NB4 (cell line): ENCODE measurements around the gene PHF2.

Experiments used
- DNase-seq: peaks from one replicate; pipeline ENCODE4 v3.0.0; 2010; ENCODE audit warnings: low read depth
- H3K4me3 ChIP-seq: one replicate; pipeline ENCODE4 v1.5.1; 2011; ENCODE audit warnings: mild to moderate bottlenecking, low read depth, low read length, moderate library complexity
- CTCF ChIP-seq: IDR thresholded peaks from one replicate; pipeline ENCODE4 v1.5.1; 2012; ENCODE audit warnings: low read depth, low read length
- MAX ChIP-seq: IDR thresholded peaks from 2 replicates; pipeline ENCODE4 v1.6.1; 2011; ENCODE audit warnings: low read depth, low read length
- MYC ChIP-seq: IDR thresholded peaks from 2 replicates; pipeline ENCODE4 v1.6.1; 2011; ENCODE audit warnings: low read depth, low read length
- POLR2A ChIP-seq: IDR thresholded peaks from 2 replicates; pipeline ENCODE4 v1.6.1; 2011; ENCODE audit warnings: mild to moderate bottlenecking; ENCODE audit not compliant: insufficient read length; ENCODE audit errors: extremely low read depth

Gene PHF2

GRCh38 chr9:93594041-93594756, 17.8 kb downstream of the PHF2 start:
- H3K4me3 ChIP-seq: no peak overlapping the region
- TF ChIP-seq MYC (no peak), CTCF (no peak), MAX (no peak), POLR2A (no peak)
- DNase-seq: no peak

GRCh38 chr9:93595461-93595860, 19.1 kb downstream of the PHF2 start:
- no peak overlapping the region for H3K4me3 ChIP-seq
- TF ChIP-seq MYC (no peak), MAX (no peak), CTCF (no peak), POLR2A (no peak)
- no peak for DNase-seq

GRCh38 chr9:93595861-93596365, 19.5 kb downstream of the PHF2 start:
- no peak for TF ChIP-seq CTCF
- no peak for TF ChIP-seq POLR2A
- TF ChIP-seq MYC: no peak
- no peak for TF ChIP-seq MAX
- no peak overlapping the region for H3K4me3 ChIP-seq
- no peak for DNase-seq

- DNase-seq: no peak
- H3K4me3 ChIP-seq: no peak overlapping the region
- no peak for TF ChIP-seq MAX
- TF ChIP-seq CTCF: no peak
- TF ChIP-seq MYC: no peak
- TF ChIP-seq POLR2A: no peak
These were observed 20.0 kb downstream of the PHF2 start for GRCh38 chr9:93596399-93596798.

GRCh38 chr9:93597142-93597706, 20.8 kb downstream of the PHF2 start:
- DNase-seq: no peak
- H3K4me3 ChIP-seq: no peak overlapping the region
- TF ChIP-seq CTCF (no peak), MYC (no peak), POLR2A (no peak), MAX (no peak)
